GM21515 (cell line): ENCODE data around the gene AGRN.
"Not testable (repeated sequence)": the region's sequence is repeated elsewhere in the genome, so short reads cannot be mapped to it uniquely, and the experiment has no call there.

Experiments
- ATAC-seq: cut with Tn5 transposase; IDR thresholded peaks from one replicate; pipeline ENCODE4 v1.9.1; 2021; ENCODE audit not compliant: unreplicated experiment

AGRN gene

DNA sequence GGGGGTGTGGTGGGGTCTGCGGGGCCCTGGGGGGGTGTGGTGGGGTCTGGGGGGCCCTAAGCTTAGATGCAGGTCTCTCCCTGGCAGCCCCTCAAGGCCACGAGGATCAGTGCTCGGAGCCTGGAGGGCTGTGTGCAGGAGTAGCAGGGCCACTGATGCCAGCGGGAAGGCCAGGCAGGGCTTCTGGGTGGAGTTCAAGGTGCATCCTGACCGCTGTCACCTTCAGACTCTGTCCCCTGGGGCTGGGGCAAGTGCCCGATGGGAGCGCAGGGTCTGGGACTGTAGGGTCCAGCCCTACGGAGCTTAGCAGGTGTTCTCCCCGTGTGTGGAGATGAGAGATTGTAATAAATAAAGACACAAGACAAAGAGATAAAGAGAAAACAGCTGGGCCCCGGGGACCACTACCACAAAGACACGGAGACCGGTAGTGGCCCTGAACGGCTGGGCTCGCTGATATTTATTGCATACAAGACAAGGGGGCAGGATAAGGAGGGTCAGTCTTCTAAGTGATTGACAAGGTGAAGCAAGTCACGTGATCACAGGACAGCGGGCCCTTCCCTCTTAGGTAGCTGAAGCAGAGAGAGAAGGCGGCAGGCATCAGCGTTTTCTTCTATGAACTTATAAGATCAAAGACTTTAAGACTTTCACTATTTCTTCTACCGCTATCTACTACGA is 45.5 kb downstream of the AGRN start:
- no peak for ATAC-seq

DNA sequence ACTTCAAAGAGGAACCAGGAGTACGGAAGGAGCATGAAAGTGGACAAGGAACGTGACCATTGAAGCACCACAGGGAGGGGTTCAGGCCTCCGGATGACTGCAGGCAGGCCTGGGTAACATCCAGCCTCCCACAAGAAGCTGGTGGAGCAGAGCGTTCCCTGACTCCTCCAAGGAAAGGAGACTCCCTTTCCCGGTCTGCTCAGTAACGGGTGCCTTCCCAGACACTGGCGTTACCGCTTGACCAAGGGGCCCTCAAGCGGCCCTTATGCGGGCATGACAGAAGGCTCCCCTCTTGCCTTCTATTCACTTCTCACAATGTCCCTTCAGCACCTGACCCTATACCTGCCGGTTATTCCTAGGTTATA is 46.0 kb downstream of the AGRN start:
- not testable (repeated sequence) for ATAC-seq

DNA sequence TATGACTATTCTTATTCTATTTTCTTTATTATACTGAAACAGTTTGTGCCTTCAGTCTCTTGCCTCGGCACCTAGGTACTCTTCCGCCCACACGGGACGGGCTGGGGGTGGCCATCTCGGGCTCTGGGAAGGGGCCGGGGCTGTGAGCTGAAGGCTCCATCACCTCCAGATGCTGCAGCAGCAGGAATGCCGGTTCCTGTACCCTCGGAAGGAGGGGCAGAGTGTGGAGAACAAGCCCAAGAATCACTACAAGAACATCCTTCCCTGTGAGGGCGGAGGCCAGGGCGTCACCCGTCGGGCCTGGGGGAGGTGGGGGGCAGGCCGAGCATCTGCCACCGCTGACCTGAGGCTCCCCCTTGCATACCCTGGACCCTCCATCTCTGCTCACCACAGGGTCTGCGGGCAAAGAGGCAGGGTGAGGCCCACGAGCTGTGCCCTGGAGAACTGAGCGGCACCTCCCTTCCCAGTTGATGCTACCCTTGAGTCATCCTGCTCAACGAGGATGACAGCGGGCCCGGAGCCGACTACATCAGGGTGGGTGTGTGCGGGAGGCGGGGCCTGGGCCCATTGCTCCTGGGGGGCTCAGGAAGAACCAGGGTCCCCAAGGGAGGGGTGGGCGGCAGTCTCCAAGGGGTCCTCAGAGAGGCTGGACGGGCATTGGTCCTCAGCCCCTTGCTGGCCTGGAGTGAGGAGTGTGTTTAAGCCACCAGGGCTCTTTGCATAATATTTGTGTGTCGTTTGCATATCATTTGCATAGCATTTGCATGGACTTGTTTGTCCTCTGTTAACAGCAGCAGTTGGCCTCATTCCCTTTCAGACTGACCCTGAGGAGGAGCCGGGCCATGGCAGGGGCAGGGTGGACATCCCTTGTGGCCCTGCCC is 46.7 kb downstream of the AGRN start:
- no peak for ATAC-seq

DNA sequence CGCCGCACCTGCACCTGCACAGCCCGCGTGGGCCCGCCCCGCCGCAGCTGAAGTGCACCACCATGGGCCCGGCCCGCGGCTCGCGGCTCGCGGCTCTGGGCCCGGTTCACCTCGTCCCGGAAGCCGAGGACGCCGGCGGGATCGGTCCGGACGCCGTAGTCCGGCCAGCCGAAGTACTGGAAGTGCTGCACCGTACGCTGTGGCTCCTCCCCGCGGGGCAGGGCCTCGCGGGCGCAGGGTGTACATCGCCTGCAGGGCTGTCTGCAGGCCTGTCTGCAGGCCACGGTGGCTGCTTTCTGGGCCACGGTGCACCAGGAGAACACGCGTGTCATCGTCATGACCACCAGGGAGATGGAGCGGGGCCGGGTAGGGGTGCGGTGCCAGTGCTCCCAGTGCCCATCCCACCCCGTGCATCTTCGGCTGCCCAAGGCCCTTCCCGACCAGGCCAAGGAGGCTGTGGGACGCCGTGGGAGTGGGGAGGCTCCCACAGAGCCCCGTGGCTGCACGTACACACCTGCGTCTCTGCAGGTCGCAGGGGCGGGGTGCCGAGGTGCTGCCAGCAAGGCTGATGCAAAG is 47.5 kb downstream of the AGRN start:
- ATAC-seq: no peak

DNA sequence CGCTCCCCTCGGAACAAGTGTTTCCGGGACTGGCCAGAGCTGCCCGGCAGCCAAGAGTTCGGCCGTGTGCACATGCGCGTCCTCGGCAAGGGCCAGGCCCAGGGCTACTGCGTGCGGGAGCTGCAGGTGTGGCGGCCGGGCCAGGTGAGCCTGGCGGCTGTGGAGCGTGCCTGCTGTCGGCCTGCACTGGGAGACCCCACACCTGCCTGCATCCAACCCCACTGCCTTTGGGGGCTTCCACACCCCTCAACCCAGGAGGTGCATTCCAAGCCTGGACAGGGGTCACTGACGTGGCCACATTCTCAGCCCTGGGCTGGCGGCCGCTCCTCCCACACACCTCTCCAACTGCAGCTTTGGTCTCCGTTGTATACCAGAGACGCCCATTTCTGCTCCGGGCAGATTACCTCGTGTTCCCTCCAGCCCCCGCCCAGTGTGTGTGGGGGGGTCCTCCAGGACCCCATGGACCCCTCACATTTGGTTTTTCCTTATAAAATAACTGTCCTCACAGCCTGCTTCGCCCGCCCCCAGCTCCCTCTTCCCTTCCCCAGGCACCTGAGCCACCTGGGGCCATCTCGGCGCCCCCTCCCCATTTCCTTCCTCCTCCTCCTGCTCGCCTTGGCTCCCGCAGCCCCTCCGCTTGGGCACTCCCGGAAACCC is 48.1 kb downstream of the AGRN start:
- ATAC-seq: no peak

DNA sequence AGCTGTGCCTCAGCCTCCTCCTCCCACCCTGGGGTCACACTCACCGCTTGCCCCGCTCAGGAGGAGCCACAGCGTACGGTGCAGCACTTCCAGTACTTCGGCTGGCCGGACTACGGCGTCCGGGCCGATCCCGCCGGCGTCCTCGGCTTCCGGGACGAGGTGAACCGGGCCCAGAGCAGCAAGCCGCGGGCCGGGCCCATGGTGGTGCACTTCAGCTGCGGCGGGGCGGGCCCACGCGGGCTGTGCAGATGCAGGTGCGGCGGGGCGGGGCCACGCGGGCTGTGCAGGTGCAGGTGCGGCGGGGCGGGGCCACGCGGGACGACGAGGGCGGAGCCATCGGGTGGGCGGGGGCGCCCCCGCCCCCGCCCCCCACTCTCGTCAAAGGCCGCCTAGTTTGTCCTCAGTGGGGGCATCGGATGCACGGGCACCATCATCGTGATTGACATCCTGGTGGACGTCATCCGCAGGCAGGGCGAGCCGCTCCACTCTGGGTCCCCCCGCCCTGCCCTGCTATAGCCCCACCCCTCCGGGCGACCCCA is 48.7 kb downstream of the AGRN start:
- ATAC-seq: no peak

DNA sequence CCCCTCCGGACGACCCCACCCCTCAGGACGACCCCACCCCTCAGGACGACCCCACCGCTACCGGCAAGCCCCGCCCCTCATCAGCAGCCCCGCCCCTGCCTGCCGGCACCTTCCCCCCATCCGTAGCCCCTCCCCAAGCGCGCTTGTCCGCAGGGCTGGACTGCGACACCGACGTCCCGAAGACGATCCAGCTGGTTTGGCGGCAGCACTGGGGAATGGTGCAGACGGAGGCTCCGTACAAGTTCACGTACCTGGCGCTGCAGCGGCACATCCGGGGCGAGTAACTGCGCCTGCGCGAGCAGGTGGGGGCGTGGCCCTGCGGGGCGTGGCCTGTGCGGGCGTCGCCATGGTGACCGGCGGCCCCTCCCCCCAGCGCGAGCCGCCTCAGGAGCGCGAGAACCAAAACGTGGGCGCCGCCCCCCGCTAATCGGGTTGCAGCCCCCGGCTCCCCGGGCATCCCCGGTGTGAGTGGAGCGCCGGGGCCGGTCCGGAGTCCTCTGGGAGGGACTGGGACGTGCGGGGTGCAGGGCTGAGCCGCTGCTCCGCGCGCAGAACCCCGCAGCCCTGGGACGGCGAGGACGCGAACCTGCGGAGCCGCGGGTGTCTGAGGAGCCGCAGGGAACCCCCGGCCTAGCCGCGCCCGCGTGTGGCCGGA is 49.3 kb downstream of the AGRN start:
- ATAC-seq: no peak

DNA sequence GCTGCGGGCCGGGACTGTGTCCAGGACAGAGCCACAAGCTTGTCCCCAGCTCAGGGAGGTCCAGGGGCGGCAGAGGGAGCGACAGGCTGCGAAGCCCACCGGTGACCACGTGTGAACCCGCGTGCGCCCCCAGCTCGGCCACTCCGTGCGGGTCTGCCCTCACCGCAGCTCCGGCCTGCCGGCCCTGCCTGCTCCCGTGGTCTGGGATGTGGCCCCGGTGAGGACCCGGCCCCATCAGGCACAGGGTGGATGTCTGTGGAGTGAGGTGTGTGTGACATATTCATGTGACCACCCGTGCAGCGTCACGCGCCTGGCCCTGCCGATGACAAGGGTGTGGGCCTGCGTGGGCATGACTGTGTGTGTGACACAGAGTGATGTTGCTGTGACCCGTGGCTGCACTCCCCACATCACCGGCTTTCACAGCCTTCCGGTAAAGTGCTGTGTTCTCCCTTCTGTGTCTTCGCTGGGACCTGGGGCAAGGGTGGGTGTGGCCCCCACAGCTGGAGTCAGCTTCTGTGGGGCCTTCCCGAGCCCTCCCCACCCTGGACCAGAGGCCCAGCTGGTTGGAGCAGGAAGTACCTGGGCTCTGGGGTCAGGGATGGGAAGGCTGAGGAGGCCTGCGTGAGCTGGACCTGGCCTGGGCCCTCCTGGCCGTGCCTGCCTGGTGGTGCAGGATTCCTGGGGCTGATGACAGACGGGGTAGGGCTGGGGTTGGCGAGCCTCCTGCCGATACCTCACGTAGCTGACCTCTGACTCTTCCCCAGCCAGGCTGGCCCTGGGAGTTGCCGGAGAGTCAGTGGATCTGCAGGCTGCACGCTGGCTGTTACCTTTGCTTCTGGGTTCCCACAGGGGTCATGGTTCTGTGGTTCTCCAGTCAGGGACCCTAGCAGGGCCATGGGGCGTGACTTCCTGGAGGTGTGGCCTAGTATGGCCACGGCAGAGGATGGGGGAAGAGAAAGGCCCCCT is 50.1 kb downstream of the AGRN start:
- ATAC-seq: no peak

DNA sequence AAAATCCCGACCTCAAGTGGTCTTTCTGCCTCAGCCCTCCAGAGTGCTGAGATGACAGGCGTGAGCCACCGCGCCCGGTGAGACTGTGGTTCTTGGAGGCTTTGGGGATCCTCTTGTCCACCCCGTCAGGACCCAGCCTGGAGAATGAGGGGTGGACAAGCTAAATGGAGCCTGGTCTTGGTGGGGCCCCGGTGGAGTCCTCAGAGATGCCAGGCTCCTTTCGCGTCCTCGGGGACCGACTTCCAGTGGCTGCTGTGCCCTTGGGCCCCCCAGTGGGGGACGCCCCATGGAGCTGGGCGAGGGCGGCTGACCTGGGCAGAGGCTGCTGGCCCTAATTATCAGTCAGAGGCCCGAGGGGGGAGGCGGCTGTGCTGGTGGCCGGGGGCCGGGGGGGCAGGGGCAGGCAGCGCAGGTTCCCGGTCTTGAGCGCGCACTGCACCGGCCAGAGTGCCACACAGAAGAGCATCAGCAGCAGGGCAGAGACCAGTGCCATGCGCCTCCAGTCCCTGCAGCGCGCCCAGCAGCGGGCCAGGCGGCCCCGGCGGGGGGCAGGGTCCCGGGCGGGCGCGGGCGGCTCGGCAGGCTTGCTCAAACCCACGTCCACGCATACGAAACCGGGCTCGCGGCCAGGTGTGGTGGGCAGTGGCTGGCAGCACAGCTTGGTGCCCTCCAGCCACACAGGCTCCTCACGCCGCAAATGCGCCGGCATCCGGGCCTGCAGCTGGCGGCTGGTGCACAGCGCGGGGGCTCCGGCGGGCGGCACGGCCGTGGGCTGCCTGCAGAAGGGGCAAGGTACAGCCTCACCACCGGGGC is 51.8 kb downstream of the AGRN start:
- ATAC-seq: no peak

DNA sequence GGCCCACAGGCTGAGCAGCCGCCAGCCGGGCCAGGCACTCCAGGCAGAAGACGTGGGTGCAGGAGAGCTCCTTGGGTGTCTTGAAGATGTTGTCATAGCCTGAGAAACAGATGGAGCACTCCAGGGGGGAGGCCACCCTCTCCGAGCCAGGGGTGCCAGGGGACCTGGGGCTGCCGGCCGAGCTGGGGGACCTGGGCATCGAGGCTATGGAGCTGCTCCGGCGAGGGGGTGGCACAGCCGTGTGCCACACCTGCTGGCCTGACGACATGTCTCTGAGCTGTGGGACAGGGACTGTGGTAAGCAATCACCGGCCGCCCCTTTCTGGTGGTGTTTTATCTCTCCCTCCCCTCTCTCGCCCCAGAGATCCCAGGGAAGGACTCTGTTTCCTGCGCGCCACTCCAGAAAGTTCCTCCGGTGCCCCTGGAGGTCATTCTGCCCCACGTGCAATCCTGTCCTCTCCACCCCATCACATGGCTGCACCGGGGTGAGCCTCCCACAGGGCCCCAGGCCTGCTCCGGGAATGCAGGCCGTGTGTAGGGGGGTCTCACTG is 52.5 kb downstream of the AGRN start:
- ATAC-seq: no peak

DNA sequence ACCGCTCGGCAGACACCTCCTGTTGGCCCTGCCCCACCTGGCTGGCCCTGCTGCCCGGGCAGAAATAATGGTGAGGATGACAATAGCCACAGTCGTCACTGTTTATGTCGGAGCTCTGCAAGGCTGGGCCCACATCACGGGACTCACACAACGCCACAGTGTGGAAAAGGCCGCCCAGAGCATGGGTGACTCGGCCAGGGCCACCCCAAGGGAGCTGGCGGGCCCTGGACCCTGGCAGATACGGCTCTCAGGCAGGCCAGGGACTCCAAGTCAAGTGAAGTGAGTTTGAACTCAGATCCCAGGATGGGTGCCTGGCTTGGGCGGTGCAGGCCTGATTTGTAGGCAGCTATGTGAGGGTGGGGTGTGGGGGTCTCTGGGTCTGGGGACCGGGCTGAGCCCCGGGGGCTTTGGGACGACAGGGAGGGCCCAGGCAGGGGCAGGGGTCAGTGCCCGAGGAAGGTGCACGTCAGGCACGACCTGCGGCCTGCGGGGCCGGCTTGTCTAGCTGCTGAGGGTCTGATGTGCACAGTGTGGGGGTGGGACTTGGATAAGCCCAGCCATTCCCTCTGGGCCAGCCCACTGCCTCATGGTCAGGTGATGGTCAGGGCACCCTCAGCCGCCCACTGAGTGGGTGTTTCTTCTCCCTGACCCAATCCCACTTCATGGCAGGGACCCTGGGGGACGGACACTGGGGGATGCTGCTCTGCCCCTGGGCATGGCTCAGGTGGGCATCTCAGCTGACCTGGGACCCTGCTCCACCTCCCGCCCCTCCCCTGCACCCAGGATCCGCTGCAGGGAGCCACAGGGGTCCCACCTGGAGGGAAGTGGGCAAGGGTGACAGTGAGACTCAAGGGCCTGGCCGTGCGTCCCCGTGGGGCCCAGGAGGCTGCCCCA is 53.2 kb downstream of the AGRN start:
- no peak for ATAC-seq

DNA sequence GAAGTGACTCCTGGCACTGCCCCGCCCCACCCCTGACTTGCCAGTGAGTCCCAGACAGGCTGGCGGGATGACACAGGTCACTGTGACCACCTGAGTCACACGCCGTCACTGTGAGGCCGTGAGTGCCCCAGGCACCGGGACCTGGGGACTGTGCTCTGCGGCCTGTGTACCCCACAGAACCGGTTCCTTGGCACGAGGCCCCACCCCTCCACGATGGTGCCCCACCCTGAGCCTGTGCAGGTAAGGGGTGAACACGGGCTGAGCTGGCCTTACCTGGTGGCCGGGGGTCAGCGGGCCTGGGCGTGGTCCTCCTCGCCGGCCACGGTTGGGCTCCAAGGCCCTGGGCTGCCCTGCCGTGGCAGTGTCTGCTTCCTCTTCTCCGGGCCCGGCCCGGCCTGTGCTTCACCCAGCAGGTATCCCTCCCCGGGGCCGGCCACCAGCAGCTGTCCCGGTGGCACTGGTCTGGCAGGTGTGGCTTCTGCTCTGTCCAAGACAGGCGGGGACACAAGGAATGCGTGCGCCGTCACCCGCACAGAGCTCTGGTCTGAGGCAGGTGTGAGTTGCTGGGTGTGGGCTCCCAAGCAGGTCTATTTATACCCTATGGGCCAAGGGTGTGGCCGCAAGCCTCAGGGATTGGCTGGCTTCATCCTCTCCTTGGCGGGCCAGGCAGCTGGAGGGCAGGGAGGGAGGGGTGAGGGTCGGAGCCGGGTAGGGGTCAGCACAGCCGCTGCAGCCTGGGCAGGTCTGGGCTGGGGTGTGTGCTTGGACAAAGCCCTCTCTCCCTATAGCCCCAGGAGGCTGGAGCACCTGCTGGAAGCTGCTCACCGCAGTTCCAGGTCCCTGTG is 54.0 kb downstream of the AGRN start, which contains the start of gene RNF223:
TSS of gene RNF223 (minus strand) at position 564 of the 845 bp plus-strand sequence. CDS start 1,740 bp downstream, outside the sequence.
- no peak for ATAC-seq

DNA sequence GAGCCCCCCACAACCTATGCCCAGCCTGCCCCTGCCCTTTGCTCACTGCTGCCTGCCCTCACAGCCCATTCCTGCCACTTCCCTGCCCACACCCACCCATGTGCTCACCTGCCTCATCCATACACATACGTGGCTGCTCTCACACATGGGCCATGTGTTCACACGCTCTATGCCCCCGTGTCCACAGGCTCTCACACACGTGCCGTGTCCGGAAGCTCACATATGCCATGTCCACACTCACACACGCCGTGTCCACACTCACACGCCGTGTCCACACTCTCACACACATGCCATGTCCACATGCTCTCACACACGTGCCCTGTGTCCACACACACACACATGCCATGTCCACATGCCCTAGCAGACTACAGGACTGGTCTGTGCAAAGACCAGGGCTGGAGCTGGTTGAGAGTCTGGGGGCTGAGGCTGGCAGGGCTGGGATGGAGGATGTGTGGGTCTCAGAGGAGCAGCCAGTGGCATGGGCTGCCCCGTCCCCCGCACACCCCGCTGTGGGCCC is 54.8 kb downstream of the AGRN start:
- no peak for ATAC-seq

DNA sequence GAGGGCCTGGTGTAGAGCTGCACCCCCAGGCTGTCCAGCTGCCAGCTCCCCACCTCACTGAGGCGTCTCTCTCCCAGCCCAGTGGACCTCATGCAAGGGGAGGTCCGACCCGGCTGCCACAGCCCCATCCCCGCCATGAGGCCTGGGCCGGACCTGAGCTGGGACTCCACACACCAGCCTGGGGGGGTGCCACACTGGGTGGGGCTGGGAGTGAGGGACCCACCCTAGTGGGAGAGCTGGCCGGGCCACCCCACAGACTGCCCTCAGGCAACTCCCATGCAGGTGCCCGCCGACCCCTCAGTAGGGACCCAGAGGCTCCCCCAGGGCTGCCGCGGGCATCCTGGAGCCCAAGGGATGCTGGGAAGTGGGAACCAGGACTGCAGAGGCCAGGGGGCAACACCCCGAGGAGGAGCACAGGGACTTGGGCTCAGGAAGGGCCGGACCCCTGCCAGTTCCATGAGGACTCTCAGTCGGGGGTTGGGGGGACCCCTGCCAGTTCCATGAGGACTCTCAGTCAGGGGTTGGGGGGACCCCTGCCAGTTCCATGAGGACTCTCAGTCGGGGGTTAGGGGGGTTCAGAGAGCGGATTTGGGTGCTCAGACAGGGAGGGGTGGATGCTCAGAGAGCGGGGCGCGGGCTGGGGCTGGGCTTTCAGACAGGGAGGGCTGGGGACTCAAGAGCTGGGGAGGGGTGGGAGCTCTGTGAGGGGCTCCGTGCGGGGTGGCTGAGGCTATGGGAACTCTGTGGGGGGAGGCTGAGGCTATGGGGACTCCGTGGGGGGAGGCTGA is 55.4 kb downstream of the AGRN start:
- no peak for ATAC-seq

DNA sequence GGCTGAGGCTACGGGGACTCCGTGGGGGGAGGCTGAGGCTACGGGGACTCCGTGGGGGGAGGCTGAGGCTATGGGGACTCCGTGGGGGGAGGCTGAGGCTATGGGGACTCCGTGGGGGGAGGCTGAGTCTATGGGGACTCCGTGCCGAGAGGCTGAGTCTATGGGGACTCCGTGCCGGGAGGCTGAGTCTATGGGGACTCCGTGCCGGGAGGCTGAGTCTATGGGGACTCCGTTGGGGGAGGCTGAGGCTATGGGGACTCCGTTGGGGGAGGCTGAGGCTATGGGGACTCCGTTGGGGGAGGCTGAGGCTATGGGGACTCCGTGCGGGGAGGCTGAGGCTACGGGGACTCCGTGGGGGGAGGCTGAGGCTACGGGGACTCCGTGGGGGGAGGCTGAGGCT is 57.5 kb downstream of the AGRN start:
- not testable (repeated sequence) for ATAC-seq
